Endothelial cell of umbilical vein (primary cell): ENCODE measurements around the gene MORC2. TPM values are rescaled to one million over a fixed set of nuclear protein-coding genes. Genes with fewer than 3 reads are reported as not detected.

Experiments
- BruUV-seq: library from RNA; stranded (reverse); fragments of 400-500 nt; replicated peaks from 2 replicates; lab custom pipeline; 2021; lab: Mats Ljungman, UMichigan
- CTCF ChIA-PET: fragments of 300-600, 350-600 bp; sonication (Branson Sonifier 250); formaldehyde crosslinking; loops from one replicate; lab custom pipeline; 2021; ENCODE audit warnings: antibody characterized with exemption, inconsistent platforms; lab: Charles Lee
- POLR2A ChIA-PET: fragments of 300-600, 350-600 bp; sonication (Branson Sonifier 250); formaldehyde crosslinking; loops from one replicate; lab custom pipeline; 2021; ENCODE audit warnings: antibody characterized with exemption, inconsistent platforms; lab: Charles Lee
- DNase-seq: peaks from one replicate; pipeline ENCODE4 v3.0.0-alpha.2; 2011; ENCODE audit warnings: low read depth, low spot score
- FAIRE-seq: peaks from 2 replicates; lab custom pipeline; 2011; peaks lifted over from hg19 to GRCh38; lab: Jason Lieb, UNC
- H2AFZ ChIP-seq: 2 replicates; pipeline ENCODE4 v1.6.0; 2012; ENCODE audit warnings: low read depth, low read length, control low read depth, inconsistent platforms
- H3K27ac ChIP-seq: 2 replicates; pipeline ENCODE4 v1.5.1; 2011; ENCODE audit warnings: low read depth, mild to moderate bottlenecking, control low read depth, low read length, moderate library complexity; ENCODE audit not compliant: insufficient read depth
- H3K27me3 ChIP-seq, 2 experiments: 2 replicates each; pipeline versions ENCODE4 v1.6.0 to v1.6.1; 2011; ENCODE audit warnings: low read length in 2 of 2, mixed read lengths in 1 of 2; ENCODE audit not compliant: control insufficient read depth in 2 of 2, insufficient read depth in 2 of 2
- H3K36me3 ChIP-seq, 2 experiments: 2 replicates in 1 of 2; 3 replicates in 1 of 2; pipeline ENCODE4 v1.5.1; 2011; ENCODE audit warnings: low read length in 2 of 2, mild to moderate bottlenecking in 1 of 2, moderate library complexity in 1 of 2; ENCODE audit not compliant: control insufficient read depth in 2 of 2, insufficient read depth in 2 of 2; ENCODE audit errors: extremely low read depth in 1 of 2
- H3K4me1 ChIP-seq: 3 replicates; pipeline ENCODE4 v1.5.1; 2011; ENCODE audit warnings: mild to moderate bottlenecking, low read length; ENCODE audit not compliant: control insufficient read depth, insufficient read depth; ENCODE audit errors: extremely low read depth
- H3K4me2 ChIP-seq: 2 replicates; pipeline ENCODE4 v1.6.1; 2011; ENCODE audit warnings: low read length, control low read depth, mixed read lengths; ENCODE audit not compliant: insufficient read depth
- H3K4me3 ChIP-seq, 3 experiments: fragments of 200-600 bp in 1 of 3; sonication (generic), shearing (Covaris generic) in 1 of 3; replicated peaks in 1 of 3; 2 replicates each; pipeline ENCODE4 v1.5.1; 2011 to 2016; ENCODE audit warnings: control low read depth in 3 of 3, low read length in 3 of 3, mild to moderate bottlenecking in 2 of 3, inconsistent platforms in 1 of 3, low read depth in 1 of 3, moderate library complexity in 1 of 3; ENCODE audit not compliant: insufficient read depth in 1 of 3
- H3K79me2 ChIP-seq: 2 replicates; pipeline ENCODE4 v1.6.0; 2012; ENCODE audit warnings: low read length, inconsistent platforms; ENCODE audit not compliant: control insufficient read depth, insufficient read depth
- H3K9ac ChIP-seq: replicated peaks from 2 replicates; pipeline ENCODE3; 2011; ENCODE audit warnings: low read length, control low read depth; ENCODE audit not compliant: insufficient read depth; ENCODE audit errors: extremely low read depth
- H3K9me1 ChIP-seq: replicated peaks from 3 replicates; pipeline ENCODE4 v1.6.0; 2011; ENCODE audit warnings: mild to moderate bottlenecking, low read length; ENCODE audit not compliant: control insufficient read depth, insufficient read depth; ENCODE audit errors: extremely low read depth
- H3K9me3 ChIP-seq: replicated peaks from 2 replicates; pipeline ENCODE4 v1.5.1; 2012; ENCODE audit warnings: low read length, inconsistent platforms; ENCODE audit not compliant: control insufficient read depth, insufficient read depth
- H4K20me1 ChIP-seq: replicated peaks from 2 replicates; pipeline ENCODE3; 2011; ENCODE audit warnings: mild to moderate bottlenecking, low read length; ENCODE audit not compliant: control insufficient read depth, insufficient read depth; ENCODE audit errors: extremely low read depth
- EZH2 ChIP-seq: IDR thresholded peaks from 2 replicates; pipeline ENCODE4 v1.6.1; 2012; ENCODE audit warnings: borderline replicate concordance, low read depth, mild to moderate bottlenecking, moderate library complexity, low read length, inconsistent platforms; ENCODE audit not compliant: severe bottlenecking
- FOS ChIP-seq: IDR thresholded peaks from 2 replicates; pipeline ENCODE4 v1.6.1; 2011; ENCODE audit warnings: mild to moderate bottlenecking, low read length, moderate library complexity, borderline replicate concordance; ENCODE audit not compliant: insufficient read depth
- GATA2 ChIP-seq: IDR thresholded peaks from 2 replicates; pipeline ENCODE4 v1.7.0; 2011; ENCODE audit warnings: low read depth, mild to moderate bottlenecking, moderate library complexity, mixed read lengths, low read length; ENCODE audit not compliant: insufficient read length, insufficient read depth
- JUN ChIP-seq: IDR thresholded peaks from 2 replicates; pipeline ENCODE4 v1.6.1; 2011; ENCODE audit warnings: borderline replicate concordance, low read depth; ENCODE audit not compliant: insufficient read length, insufficient read depth
- MYC ChIP-seq: IDR thresholded peaks from one replicate; pipeline ENCODE4 v1.6.1; 2011; ENCODE audit warnings: mild to moderate bottlenecking, low read depth, low read length
- POLR2A ChIP-seq: IDR thresholded peaks from 2 replicates; pipeline ENCODE4 v1.6.1; 2012; ENCODE audit warnings: low read depth, mild to moderate bottlenecking, control low read depth, low read length
- POLR2AphosphoS5 ChIP-seq: IDR thresholded peaks from 2 replicates; pipeline ENCODE4 v1.6.1; 2012; ENCODE audit warnings: low read depth, mild to moderate bottlenecking, control low read depth, low read length, moderate library complexity; ENCODE audit not compliant: insufficient read depth
- dilution Hi-C: fragments of 300-500 bp; cut with MboI; formaldehyde crosslinking; loops from one replicate; pipeline ENCODE4 v1.15.0; 2019; ENCODE audit warnings: low sequenced_read_pairs; ENCODE audit not compliant: extremely low pct_ligation_motif_present
- intact Hi-C: fragments of 100-400 bp; cut with micrococcal nuclease; formaldehyde crosslinking; loops from one replicate; pipeline ENCODE4 v1.10.0; 2022
- polyA plus RNA-seq, 4 experiments: library from polyadenylated mRNA; depleted of rRNA in 3 of 4; stranded (reverse) in 3 of 4; unstranded in 1 of 4; fragments of >200 nt; gene quantifications; 2 replicates each; pipeline versions ENCODE4 v1.2.1 to v1.2.3, GENCODE V29; 2011 to 2012; ENCODE audit warnings: missing spikeins in 1 of 4
- total RNA-seq: library from RNA; stranded (reverse); gene quantifications from 2 replicates; pipeline ENCODE4 v1.2.3, GENCODE V29; 2021
- TF ChIP-seq, protein P1 (sequence below): IDR thresholded peaks from 2 replicates; pipeline ENCODE4 v1.6.1; 2011; ENCODE audit not compliant: insufficient read depth, insufficient read length
- TF ChIP-seq, protein P2 (sequence below), 2 donors: IDR thresholded peaks; 1 replicate in 1 of 2; 2 replicates in 1 of 2; pipeline ENCODE4 v1.5.1; 2011; ENCODE audit warnings: low read length in 2 of 2, mild to moderate bottlenecking in 2 of 2, moderate library complexity in 2 of 2, control low read depth in 1 of 2, inconsistent platforms in 1 of 2, low read depth in 1 of 2; ENCODE audit not compliant: insufficient read depth in 1 of 2; ENCODE audit errors: extremely low read depth in 1 of 2

MORC2 gene
- total and polyA plus RNA-seq, 2 donors (not counting 3 experiments of a cell fraction or from before 2014, with no cell fraction given) = 11.6 to 34.7 TPM

DNA sequence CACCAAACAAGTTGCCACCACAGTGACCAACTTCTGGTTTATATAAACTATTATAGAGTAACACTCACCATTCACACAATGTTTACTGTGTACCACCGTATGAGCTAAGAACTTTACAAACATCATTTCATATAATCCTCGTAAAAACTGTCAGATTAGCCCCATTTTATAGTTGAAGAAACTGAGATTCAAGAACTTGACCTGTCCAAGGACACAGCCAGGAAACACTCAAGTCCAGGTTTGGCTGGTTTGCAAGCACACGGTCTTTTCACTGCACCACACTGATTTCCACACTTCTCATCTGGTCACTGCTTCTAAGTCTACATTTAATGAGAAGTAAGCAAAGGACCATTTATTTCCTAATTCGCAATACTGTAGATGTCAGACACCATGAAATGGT, 3.7 kb downstream of the MORC2 start:
- H3K36me3 ChIP-seq = no peaks in the 10 kb centered on the region
- no peaks in the 10 kb centered on the region for H4K20me1 ChIP-seq
- H3K4me1 ChIP-seq = peaks cover 11% of the 10 kb centered on the region
- H3K27me3 ChIP-seq = no peaks in the 10 kb centered on the region
- H3K4me2 ChIP-seq = no peak overlapping the region
- TF ChIP-seq EZH2 (no peak), POLR2AphosphoS5 (no peak), FOS (no peak), JUN (no peak), MYC (no peak), POLR2A (no peak), GATA2 (no peak)
- TF ChIP-seq, protein P1, sequence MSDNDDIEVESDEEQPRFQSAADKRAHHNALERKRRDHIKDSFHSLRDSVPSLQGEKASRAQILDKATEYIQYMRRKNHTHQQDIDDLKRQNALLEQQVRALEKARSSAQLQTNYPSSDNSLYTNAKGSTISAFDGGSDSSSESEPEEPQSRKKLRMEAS = no peak
- TF ChIP-seq, protein P2, sequence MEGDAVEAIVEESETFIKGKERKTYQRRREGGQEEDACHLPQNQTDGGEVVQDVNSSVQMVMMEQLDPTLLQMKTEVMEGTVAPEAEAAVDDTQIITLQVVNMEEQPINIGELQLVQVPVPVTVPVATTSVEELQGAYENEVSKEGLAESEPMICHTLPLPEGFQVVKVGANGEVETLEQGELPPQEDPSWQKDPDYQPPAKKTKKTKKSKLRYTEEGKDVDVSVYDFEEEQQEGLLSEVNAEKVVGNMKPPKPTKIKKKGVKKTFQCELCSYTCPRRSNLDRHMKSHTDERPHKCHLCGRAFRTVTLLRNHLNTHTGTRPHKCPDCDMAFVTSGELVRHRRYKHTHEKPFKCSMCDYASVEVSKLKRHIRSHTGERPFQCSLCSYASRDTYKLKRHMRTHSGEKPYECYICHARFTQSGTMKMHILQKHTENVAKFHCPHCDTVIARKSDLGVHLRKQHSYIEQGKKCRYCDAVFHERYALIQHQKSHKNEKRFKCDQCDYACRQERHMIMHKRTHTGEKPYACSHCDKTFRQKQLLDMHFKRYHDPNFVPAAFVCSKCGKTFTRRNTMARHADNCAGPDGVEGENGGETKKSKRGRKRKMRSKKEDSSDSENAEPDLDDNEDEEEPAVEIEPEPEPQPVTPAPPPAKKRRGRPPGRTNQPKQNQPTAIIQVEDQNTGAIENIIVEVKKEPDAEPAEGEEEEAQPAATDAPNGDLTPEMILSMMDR (IDR thresholded peaks at IDR 0.05; ENCODE audit: extremely low read depth in 1 of 2, insufficient read depth in 1 of 2, low read depth in 1 of 2, low read length in 2 of 2) = no peak
- no TSS peak for BruUV-seq
- FAIRE-seq = no peak
- H3K79me2 ChIP-seq = peaks cover 35% of the 10 kb centered on the region
- intact Hi-C loops = loop anchor here (5.0 kb wide), 1 partner anchor 182 kb away; no protein-coding TSS in a partner anchor
- DNase-seq = no peak
- CTCF ChIA-PET = interaction anchor here (0.6 to 2.3 kb wide), 5 partner anchors 16 to 140 kb away, joined by 3 to 9 read pairs (median 3); no protein-coding TSS in a partner anchor
- dilution Hi-C loops = no loop called here
- no peak overlapping the region for H3K9ac ChIP-seq
- no peak overlapping the region for H3K4me3 ChIP-seq
- H3K27ac ChIP-seq = no peak overlapping the region
- POLR2A ChIA-PET = no interaction called here
- H2AFZ ChIP-seq = no peak overlapping the region
- H3K9me1 ChIP-seq = no peaks in the 10 kb centered on the region
- no peaks in the 10 kb centered on the region for H3K9me3 ChIP-seq
